GM19025 (cell line): ENCODE data around the gene TNFRSF17.

Experiments used
- ATAC-seq: cut with Tn5 transposase; IDR thresholded peaks from one replicate; pipeline ENCODE4 v1.9.1; 2021; ENCODE audit warnings: mild to moderate bottlenecking, low read depth, moderate library complexity; ENCODE audit not compliant: unreplicated experiment

Gene TNFRSF17

DNA sequence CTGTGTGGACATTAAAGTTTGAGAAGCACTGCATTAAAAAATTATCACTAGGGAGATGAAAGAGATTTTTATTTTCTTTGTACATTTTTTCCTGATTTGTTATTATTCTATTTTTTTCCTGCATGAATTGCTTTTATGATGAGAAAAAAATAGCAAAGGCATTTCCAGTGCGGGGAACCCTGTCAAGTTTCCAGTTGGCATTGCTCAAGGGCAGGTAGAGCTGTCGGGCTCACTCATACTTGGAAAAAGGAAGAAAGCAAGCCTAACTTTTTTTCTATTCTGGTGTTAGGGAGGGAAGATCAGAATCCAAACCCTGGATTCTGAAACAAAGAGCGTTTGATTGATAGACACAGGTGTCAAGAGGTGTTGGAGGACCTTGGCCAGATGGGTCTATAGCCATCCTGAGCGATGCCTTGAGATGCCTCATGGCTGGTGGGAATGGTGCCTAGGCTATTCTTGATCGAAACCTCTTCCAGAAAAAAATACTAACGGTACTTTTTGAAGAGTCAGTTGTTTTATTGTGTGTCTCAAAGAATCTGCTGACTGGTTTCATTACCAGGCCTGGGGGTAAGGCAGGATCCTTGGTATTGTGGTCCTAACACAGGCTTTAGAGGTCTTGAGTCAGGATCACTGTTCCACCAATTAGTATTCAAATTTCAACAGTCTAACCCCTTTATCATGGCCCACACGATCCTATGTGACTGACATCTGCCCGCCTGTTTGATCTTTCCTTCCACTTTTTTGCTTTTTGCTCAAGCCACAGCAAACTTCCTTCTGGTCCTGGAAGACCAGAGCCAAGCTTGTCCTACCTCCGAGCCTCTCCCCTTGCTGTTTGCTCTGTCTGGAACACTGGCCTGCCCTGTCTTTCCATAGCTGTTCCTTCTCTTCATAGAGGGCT lies 31.7 kb downstream of the TNFRSF17 start:
- ATAC-seq: no peak

GRCh38 chr16:12000032-12000431 lies 35.0 kb downstream of the TNFRSF17 start:
- no peak for ATAC-seq

- no peak for ATAC-seq
Measured at GRCh38 chr16:12002447-12003006, 37.5 kb downstream of the TNFRSF17 start.

DNA sequence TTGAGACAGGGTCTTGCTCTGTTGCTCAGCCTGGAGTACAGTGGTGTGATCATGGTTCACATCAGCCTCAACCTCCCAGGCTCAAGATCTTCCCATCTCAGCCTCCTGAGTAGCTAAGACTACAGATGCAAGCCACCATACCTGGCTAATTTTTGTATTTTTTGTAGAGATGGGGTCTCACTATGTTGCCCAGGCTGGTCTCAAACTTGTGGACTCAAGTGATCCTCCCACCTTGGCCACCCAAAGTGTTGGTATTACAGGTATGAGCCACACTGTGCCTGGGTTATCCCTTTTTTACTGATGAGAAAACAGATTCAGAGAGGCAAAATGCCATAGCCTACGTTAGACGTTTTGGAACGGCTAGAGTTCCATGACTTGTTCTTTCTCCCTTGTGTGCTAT lies 41.6 kb downstream of the TNFRSF17 start:
- ATAC-seq: no peak

GRCh38 chr16:12009462-12009861 lies 44.5 kb downstream of the TNFRSF17 start:
- ATAC-seq: no peak

DNA sequence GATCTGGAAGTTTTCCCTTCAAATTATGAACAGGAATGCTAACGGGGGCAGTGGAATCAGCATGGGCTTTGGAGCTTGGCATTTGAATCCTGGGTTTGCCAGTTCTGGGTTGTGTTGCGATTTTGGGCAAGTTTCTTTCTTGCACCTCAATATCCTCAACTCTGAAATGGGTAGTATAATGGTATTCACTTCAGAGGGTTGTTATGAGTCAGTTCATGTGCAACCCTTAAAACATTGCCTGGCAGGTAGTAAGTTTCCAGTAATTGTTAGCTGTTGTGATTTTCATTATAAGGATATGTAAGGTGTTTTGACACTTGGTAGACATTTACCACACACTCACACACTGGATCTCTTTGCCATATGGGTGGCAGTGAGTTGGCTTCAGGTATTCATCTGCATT lies 44.9 kb downstream of the TNFRSF17 start:
- no peak for ATAC-seq

DNA sequence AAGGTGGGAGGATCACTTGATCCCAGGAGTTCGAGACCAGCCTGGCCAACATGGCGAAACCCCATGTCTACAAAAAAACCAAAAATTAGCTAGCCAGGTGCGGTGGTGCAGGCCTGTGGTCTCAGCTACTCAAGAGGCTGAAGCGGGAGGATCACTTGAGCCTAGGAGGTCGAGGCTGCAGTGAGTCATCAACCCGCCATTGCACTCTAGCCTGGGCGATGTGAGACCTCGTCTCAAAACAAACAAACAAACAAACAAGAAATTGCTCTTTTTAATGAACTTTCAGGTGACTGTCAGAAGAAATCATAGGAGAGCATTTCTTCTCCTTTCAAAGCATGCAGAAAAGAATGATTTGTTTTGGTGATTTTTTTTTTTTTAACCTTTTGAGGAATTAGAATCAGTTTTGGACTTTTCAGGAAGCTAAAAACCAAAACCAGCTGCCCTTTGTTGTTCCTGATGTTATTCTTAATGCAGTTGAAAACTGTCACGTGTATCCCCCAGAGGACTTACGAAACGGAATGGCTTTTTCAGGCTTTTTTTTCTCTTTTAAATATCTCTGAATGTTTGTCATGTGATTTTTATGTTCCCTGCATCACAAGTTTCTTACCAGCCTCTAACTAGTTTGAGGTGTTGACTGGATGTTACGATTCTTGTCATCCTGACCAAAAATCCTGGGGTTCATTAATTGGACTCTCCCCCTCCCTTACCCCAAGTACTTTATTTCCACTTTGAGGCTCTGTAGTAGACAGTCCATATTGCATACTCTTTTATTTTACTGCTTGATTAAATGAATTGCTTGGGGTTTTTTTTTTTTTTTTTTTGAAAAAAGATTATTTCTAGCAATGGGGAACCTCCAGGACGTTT lies 45.6 kb downstream of the TNFRSF17 start:
- ATAC-seq: no peak

- ATAC-seq: no peak
Measured at GRCh38 chr16:12011565-12011964, 46.6 kb downstream of the TNFRSF17 start.

- ATAC-seq: no peak
Measured at GRCh38 chr16:12016291-12016947, 51.4 kb downstream of the TNFRSF17 start.

DNA sequence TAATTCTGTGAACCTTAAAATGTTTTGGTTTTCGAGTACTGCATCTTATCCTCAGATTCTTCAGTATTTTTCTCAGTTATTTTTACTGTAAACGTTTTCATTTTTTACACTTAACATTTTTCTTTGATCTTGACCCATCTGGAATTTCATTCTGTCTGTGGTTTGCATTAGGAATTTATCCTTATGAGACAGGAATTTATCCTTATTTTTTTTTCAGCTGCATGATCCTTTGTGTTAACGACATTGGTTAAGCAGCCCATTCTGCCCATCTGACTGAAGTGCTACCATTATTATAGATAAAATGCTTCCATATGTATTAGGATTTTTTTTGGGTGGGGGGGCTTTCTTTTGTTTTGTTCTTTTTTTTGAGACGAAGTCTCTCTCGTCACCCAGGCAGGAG lies 52.5 kb downstream of the TNFRSF17 start:
- ATAC-seq: no peak
